Caco-2 (cell line): ENCODE measurements around the gene CALCOCO1. TPM values are rescaled to one million over a fixed set of nuclear protein-coding genes. Genes with fewer than 3 reads are reported as not detected.
A peak's percentile ranks its signal among the peaks of the same experiment; 100 is the strongest.

Source experiments
- BruUV-seq: library from RNA; stranded (reverse); fragments of 400-500 nt; replicated peaks from 2 replicates; lab custom pipeline; 2021; lab: Mats Ljungman, UMichigan
- CTCF ChIA-PET: fragments of 300-600 bp; sonication (Branson Sonifier 250); formaldehyde crosslinking; loops from one replicate; lab custom pipeline; 2022; ENCODE audit warnings: antibody characterized with exemption; lab: Charles Lee
- POLR2A ChIA-PET: fragments of 300-600 bp; sonication (Branson Sonifier 250); formaldehyde crosslinking; loops from one replicate; lab custom pipeline; 2022; ENCODE audit warnings: antibody characterized with exemption; lab: Charles Lee
- DNase-seq, 2 experiments: peaks; one replicate each; pipeline versions ENCODE4 v3.0.0 to v3.0.0-alpha.2; 2020 to 2022
- H3K27me3 ChIP-seq: replicated peaks from 2 replicates; pipeline ENCODE4 v1.6.0; 2011; ENCODE audit warnings: low read length; ENCODE audit not compliant: control insufficient read depth, insufficient read depth
- H3K36me3 ChIP-seq: 2 replicates; pipeline ENCODE4 v1.5.1; 2011; ENCODE audit warnings: low read length; ENCODE audit not compliant: control insufficient read depth, insufficient read depth
- H3K4me1 ChIP-seq: fragments of 250-450 bp; sonication (Bioruptor Pico); 2 replicates; pipeline ENCODE4 v1.5.1; 2020; ENCODE audit warnings: mild to moderate bottlenecking
- H3K4me3 ChIP-seq: 2 replicates; pipeline ENCODE4 v1.5.1; 2011; ENCODE audit warnings: low read depth, mild to moderate bottlenecking, control low read depth, low read length
- H3K9me3 ChIP-seq: fragments of 250-450 bp; sonication (Bioruptor Pico); 2 replicates; pipeline ENCODE4 v1.5.1; 2020; ENCODE audit warnings: mild to moderate bottlenecking, moderate library complexity
- H3K27ac Mint-ChIP-seq: one replicate; pipeline ENCODE4 v1.8.0; 2022; ENCODE audit warnings: mixed read lengths; ENCODE audit not compliant: unreplicated experiment
- H3K27me3 Mint-ChIP-seq: one replicate; pipeline ENCODE4 v1.8.0; 2022; ENCODE audit warnings: mixed read lengths; ENCODE audit not compliant: insufficient read depth, unreplicated experiment
- H3K36me3 Mint-ChIP-seq: one replicate; pipeline ENCODE4 v1.8.0; 2022; ENCODE audit warnings: mild to moderate bottlenecking, mixed read lengths; ENCODE audit not compliant: insufficient read depth, unreplicated experiment
- H3K4me1 Mint-ChIP-seq: one replicate; pipeline ENCODE4 v1.8.0; 2022; ENCODE audit warnings: low read depth, mixed read lengths; ENCODE audit not compliant: unreplicated experiment
- H3K4me3 Mint-ChIP-seq: one replicate; pipeline ENCODE4 v1.8.0; 2022; ENCODE audit warnings: mild to moderate bottlenecking, moderate library complexity, mixed read lengths; ENCODE audit not compliant: unreplicated experiment
- H3K9me3 Mint-ChIP-seq: one replicate; pipeline ENCODE4 v1.8.0; 2022; ENCODE audit warnings: mixed read lengths; ENCODE audit not compliant: unreplicated experiment
- intact Hi-C: fragments of 100-400 bp; cut with micrococcal nuclease; formaldehyde crosslinking; loops from one replicate; pipeline ENCODE4 v1.10.0; 2022; ENCODE audit not compliant: unreplicated experiment
- total RNA-seq: library from RNA; stranded (reverse); gene quantifications from 2 replicates; pipeline ENCODE4 v1.2.3, GENCODE V29; 2022
- TF ChIP-seq, protein P1 (sequence below), 2 experiments: fragments of 200-600 bp in 1 of 2; IDR thresholded peaks; 1 replicate in 1 of 2; 2 replicates in 1 of 2; pipeline versions ENCODE4 v1.5.1 to v1.8.0; 2011 to 2022; ENCODE audit warnings: antibody characterized with exemption in 1 of 2, control low read depth in 1 of 2, inconsistent platforms in 1 of 2, low read depth in 1 of 2, low read length in 1 of 2, mild to moderate bottlenecking in 1 of 2, moderate library complexity in 1 of 2; ENCODE audit not compliant: insufficient read depth in 1 of 2, severe bottlenecking in 1 of 2, unreplicated experiment in 1 of 2

The CALCOCO1 gene
- total RNA-seq, 1 experiment from 2014 or later = 19.3 TPM

DNA sequence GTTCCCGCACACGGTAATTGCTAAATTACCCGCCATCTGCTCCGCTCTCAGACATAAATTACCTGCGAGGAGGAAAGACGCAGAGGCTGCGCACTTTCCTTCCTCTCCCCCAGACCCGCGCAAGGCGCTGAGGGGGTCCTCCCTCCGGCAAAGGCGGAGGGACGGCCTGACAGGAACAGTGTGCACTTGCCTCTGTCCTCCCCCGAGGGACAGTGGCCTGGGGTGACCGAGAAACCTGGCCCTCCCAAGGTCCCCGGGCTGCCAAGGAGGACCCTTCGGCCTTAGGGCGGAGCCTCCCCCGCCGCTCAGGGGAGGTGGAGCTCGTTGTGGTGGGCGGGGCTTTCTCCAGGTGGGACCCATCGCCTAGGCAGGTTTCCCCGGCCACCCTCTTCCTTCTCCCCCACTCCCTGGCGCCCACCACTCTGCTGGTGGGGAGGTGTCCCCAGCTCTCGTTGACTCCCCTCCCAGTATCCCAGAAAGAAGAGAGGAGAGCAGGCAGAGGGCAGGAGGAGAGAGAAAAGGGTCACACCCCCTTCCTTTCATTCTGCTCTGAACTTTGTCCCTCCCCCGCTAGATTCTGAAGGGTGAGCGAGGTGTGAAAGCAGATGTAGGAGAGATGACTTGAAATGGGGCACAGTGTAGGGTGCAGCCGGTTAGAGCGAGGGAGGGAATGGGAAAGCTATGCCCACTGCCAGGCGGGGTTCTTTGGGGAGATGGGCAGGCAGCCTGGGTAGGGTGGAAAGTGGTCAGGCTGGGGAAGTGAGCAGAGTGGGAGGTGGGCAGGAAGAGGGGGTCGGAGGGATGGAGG is 11.4 kb upstream of the CALCOCO1 start:
- no TSS peak for BruUV-seq
- Histone ChIP-seq H3K4me3 (peak overlapping the region; percentile 0), H3K27me3 (no peaks in the 10 kb centered on the region; the same call in 1 of the 2 replicates), H3K9me3 (no peaks in the 10 kb centered on the region), H3K36me3 (no peaks in the 10 kb centered on the region), H3K4me1 (peaks cover 11% of the 10 kb centered on the region)
- Mint-ChIP-seq H3K4me1 (peaks cover 7% of the 10 kb centered on the region), H3K27me3 (peaks cover 7% of the 10 kb centered on the region), H3K9me3 (no peaks in the 10 kb centered on the region), H3K36me3 (no peaks in the 10 kb centered on the region), H3K27ac (no peak overlapping the region), H3K4me3 (peak overlapping the region; percentile 69)
- intact Hi-C loops = no loop called here
- peak in 1 of 2 experiments; percentile 39 for DNase-seq
- ChIA-PET CTCF (interaction anchor here (0.6 kb wide), 1 partner anchor 270 kb away, joined by 5 read pairs; the partner anchor contains the start of gene HOXC8), POLR2A (no interaction called here)
- TF ChIP-seq, protein P1, sequence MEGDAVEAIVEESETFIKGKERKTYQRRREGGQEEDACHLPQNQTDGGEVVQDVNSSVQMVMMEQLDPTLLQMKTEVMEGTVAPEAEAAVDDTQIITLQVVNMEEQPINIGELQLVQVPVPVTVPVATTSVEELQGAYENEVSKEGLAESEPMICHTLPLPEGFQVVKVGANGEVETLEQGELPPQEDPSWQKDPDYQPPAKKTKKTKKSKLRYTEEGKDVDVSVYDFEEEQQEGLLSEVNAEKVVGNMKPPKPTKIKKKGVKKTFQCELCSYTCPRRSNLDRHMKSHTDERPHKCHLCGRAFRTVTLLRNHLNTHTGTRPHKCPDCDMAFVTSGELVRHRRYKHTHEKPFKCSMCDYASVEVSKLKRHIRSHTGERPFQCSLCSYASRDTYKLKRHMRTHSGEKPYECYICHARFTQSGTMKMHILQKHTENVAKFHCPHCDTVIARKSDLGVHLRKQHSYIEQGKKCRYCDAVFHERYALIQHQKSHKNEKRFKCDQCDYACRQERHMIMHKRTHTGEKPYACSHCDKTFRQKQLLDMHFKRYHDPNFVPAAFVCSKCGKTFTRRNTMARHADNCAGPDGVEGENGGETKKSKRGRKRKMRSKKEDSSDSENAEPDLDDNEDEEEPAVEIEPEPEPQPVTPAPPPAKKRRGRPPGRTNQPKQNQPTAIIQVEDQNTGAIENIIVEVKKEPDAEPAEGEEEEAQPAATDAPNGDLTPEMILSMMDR (IDR thresholded peaks at IDR 0.05; ENCODE audit: insufficient read depth in 1 of 2, low read depth in 1 of 2, low read length in 1 of 2, severe bottlenecking in 1 of 2, unreplicated experiment in 1 of 2) = no peak

DNA sequence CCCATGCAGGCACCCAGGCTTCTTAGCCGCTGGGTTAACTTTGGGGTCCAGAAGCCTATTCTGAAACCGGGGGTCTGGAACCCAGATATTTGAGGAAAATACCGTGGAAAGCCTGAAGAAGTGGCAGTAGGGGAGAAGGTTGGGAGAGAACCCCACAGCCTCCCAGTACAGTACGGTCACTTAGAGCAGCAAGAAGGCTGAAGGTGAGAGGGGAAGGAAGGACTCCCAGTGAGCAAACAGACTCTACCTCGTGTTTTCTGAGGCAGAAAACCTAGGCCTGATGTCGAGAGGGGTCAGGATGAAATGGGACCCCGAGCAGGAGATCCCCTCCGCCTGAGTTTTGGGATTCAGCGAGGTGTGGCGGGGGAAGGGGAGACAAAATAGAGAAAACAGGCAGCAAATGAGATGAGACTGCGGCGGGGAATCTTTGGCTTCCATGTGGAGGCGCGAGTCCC is 10.7 kb upstream of the CALCOCO1 start:
- H3K9me3 Mint-ChIP-seq = no peaks in the 10 kb centered on the region
- Histone ChIP-seq H3K4me3 (no peak overlapping the region), H3K9me3 (no peaks in the 10 kb centered on the region), H3K4me1 (peaks cover 11% of the 10 kb centered on the region), H3K27me3 (no peaks in the 10 kb centered on the region; the same call in 1 of the 2 replicates), H3K36me3 (no peaks in the 10 kb centered on the region)
- peak overlapping the region; percentile 13 for H3K4me3 Mint-ChIP-seq
- TF ChIP-seq, protein P1 (IDR thresholded peaks at IDR 0.05; ENCODE audit: insufficient read depth in 1 of 2, low read depth in 1 of 2, low read length in 1 of 2, severe bottlenecking in 1 of 2, unreplicated experiment in 1 of 2) = no peak
- intact Hi-C loops = no loop called here
- no peak overlapping the region for H3K27ac Mint-ChIP-seq
- CTCF ChIA-PET = interaction anchor here (1.1 kb wide), 1 partner anchor 8 kb away, joined by 4 read pairs; no protein-coding TSS in a partner anchor
- POLR2A ChIA-PET = no interaction called here
- no peak for DNase-seq
- H3K27me3 Mint-ChIP-seq = peaks cover 8% of the 10 kb centered on the region
- BruUV-seq = no TSS peak
- H3K36me3 Mint-ChIP-seq = no peaks in the 10 kb centered on the region
- peaks cover 7% of the 10 kb centered on the region for H3K4me1 Mint-ChIP-seq

DNA sequence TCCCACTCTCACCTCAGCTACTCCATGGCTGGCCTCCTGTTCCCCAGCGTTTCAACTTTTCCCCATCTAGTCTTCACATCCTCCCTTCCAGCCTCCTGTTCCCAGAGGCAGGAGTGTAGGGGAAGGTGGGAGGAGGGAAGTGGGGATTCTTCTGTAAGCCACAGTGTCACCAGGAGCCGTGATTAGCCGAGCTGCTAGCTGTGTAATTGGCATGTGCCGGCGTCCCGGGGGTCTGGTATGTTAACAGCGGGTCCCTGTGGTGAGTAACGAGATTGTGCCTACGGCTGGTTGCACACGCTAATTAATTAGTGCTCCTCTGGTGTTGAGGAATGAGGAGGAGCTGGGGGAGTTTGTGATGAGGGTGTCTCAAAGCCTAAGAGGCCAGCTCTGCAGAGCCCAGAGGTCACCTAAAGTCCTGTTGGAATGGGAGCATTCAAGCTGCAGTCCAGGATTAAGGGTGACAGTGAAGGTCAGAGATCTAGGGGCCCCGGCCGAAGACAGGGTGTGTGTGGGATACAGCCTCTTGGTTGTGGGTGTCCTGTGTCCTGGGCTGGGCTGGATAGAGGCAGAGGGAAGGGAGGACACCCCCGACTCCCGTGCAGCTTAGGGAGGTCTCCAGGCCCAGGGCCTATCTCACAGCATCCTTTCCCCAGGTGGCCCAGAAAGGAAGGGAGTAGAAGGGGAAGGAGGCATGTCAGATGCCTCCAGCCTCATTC is 10.0 kb upstream of the CALCOCO1 start:
- H3K27ac Mint-ChIP-seq = no peak overlapping the region

More for the DNA sequence above, 10.0 kb upstream of the CALCOCO1 start:
- DNase-seq = no peak
- H3K36me3 ChIP-seq = no peaks in the 10 kb centered on the region
- Mint-ChIP-seq H3K4me3 (no peak overlapping the region), H3K4me1 (peaks cover 7% of the 10 kb centered on the region), H3K36me3 (no peaks in the 10 kb centered on the region), H3K9me3 (no peaks in the 10 kb centered on the region), H3K27me3 (peaks cover 12% of the 10 kb centered on the region)
- H3K27me3 ChIP-seq = no peaks in the 10 kb centered on the region; the same call in 1 of the 2 replicates
- ChIA-PET CTCF (interaction anchor here (1.1 kb wide), 1 partner anchor 9 kb away, joined by 4 read pairs; no protein-coding TSS in a partner anchor), POLR2A (no interaction called here)
- TF ChIP-seq, protein P1 (IDR thresholded peaks at IDR 0.05; ENCODE audit: insufficient read depth in 1 of 2, low read depth in 1 of 2, low read length in 1 of 2, severe bottlenecking in 1 of 2, unreplicated experiment in 1 of 2) = no peak
- H3K4me1 ChIP-seq = peaks cover 11% of the 10 kb centered on the region
- H3K4me3 ChIP-seq = no peak overlapping the region
- intact Hi-C loops = no loop called here
- no TSS peak for BruUV-seq
- H3K9me3 ChIP-seq = no peaks in the 10 kb centered on the region
